ENCODE measurements around the gene ADGRG6. TPM values are rescaled to one million over a fixed set of nuclear protein-coding genes. Genes with fewer than 3 reads are reported as not detected.
"Not testable (repeated sequence)": the region's sequence is repeated elsewhere in the genome, so short reads cannot be mapped to it uniquely, and the experiment has no call there.

Gene ADGRG6
- total RNA-seq, 1 donor from 2014 or later = 3.8 TPM

DNA sequence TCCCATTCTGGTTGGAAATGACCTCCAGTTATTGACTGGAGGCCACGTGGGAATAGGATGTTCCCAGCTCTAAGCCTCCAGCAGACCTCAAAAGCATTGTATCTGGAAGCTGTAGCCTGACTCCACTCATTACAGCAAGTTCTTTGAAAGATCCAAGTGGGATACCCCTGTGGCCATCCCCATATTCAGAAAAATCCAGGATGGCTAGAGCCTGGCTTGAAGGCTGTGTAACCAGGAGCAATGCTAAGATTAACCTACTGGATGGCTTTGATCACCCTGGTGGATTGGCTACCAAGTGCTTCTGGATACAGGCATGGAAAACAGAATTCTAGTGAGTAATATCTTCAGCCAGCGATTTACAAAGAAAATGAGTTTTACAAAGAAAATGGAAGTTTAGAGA is 151.2 kb downstream of the ADGRG6 start:
- ATAC-seq = no peak
- no peak for DNase-seq
- intact Hi-C loops (cut with micrococcal nuclease) = no loop called here

- ATAC-seq; DNase-seq; intact Hi-C loops (cut with micrococcal nuclease): not testable (repeated sequence)
Observed at GRCh38 chr6:142454196-142454595, 152.4 kb downstream of the ADGRG6 start.

- ATAC-seq; intact Hi-C loops (cut with micrococcal nuclease); DNase-seq: not testable (repeated sequence)
Observed at GRCh38 chr6:142454848-142455247, 153.0 kb downstream of the ADGRG6 start.

DNA sequence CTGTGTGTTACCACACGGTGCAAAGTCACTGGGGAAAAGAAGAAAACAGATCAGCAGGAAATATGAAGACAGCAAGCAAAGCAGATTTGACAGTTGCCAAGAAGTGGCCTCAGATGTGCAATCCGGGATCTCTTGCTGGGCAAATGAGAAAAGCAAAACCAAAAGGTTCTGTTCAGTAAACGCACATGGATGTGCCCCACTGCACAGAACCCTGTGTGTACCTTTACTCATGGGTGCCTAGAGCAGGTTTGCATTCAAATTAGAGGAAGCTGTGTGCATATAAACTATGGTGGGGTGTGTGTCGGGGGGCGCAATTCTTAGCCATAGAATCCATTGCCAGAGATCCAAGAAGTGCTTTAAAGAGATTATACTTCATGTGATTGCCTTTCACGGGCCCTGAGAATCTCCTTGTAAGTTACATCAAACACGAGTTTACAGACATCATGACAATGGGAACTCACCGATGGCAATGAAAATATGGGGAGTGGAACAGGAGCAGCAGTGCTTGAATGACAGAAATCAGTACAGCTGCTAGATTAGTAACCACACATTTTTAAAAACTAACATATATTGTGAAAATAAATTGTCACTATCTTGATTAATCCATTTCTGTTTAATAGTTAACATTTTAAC is 154.3 kb downstream of the ADGRG6 start:
- intact Hi-C loops (cut with micrococcal nuclease) = no loop called here
- DNase-seq = no peak
- no peak for ATAC-seq

- DNase-seq (no peak), ATAC-seq (no peak)
- intact Hi-C loops (cut with micrococcal nuclease) = no loop called here
Observed at GRCh38 chr6:142457638-142458406, 156.0 kb downstream of the ADGRG6 start.

- intact Hi-C loops (cut with micrococcal nuclease) = no loop called here
- no peak for ATAC-seq
- DNase-seq = no peak
Observed at GRCh38 chr6:142458836-142459235, 157.0 kb downstream of the ADGRG6 start.

DNA sequence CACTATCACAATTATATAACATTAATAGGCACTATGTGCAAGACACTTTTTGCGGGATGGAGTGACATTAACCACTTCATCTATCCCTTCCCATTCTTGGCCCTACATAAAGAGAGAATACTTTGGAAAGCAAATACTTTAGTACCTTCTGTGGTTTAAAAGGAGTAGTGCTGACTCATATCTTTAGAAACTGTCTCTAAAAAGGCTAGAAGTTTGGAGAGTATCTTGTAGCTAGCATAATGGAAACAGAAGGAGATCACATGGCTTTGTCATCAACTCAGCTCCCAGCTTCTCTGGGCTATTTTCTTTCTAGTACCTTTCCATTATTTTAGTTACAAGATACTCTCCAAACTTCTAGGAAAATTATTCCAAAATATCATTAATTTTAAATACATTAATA is 157.5 kb downstream of the ADGRG6 start:
- ATAC-seq (no peak), DNase-seq (no peak)
- intact Hi-C loops (cut with micrococcal nuclease) = no loop called here

GRCh38 chr6:142462260-142462659 is 160.5 kb downstream of the ADGRG6 start:
- ATAC-seq (no peak), DNase-seq (no peak)
- intact Hi-C loops (cut with micrococcal nuclease) = no loop called here

GRCh38 chr6:142463988-142464387 is 162.2 kb downstream of the ADGRG6 start:
- ATAC-seq = no peak

GRCh38 chr6:142469220-142469619 is 167.4 kb downstream of the ADGRG6 start:
- DNase-seq (no peak), ATAC-seq (no peak)
- intact Hi-C loops (cut with micrococcal nuclease) = no loop called here

More at GRCh38 chr6:142463988-142464387, 162.2 kb downstream of the ADGRG6 start:
- intact Hi-C loops (cut with micrococcal nuclease) = no loop called here
- DNase-seq = no peak

GRCh38 chr6:142470421-142470820 is 168.6 kb downstream of the ADGRG6 start:
- ATAC-seq (no peak), DNase-seq (no peak)
- intact Hi-C loops (cut with micrococcal nuclease) = no loop called here

GRCh38 chr6:142474531-142475289 is 172.9 kb downstream of the ADGRG6 start:
- ATAC-seq = no peak
- no peak for DNase-seq
- intact Hi-C loops (cut with micrococcal nuclease) = no loop called here

GRCh38 chr6:142476452-142476851 is 174.6 kb downstream of the ADGRG6 start:
- ATAC-seq (no peak), DNase-seq (no peak)
- intact Hi-C loops (cut with micrococcal nuclease) = no loop called here

- intact Hi-C loops (cut with micrococcal nuclease) = no loop called here
Observed at GRCh38 chr6:142478117-142478516, 176.3 kb downstream of the ADGRG6 start.

GRCh38 chr6:142481466-142481865 is 179.7 kb downstream of the ADGRG6 start:
- DNase-seq = no peak
- no peak for ATAC-seq
- intact Hi-C loops (cut with micrococcal nuclease) = no loop called here

More at GRCh38 chr6:142478117-142478516, 176.3 kb downstream of the ADGRG6 start:
- no peak for ATAC-seq
- DNase-seq = no peak

DNA sequence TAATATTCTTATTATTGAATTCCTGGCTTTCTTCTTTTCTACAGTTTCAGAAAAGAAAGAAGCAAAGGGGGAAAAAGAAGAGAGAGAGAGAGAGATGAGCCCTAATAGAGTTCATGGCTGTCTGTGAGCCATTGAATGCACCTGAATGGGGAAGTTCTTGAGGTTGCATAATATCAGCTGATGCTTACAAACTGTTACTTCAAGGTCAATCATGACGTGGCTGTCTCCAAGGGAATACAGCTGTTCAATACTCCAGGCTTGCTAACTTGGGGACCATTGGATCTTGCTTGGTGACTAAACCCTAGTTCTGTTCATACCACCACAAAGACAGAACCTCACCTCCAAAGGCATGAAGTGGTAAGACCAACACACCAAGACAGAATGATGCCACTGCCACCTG is 180.4 kb downstream of the ADGRG6 start:
- intact Hi-C loops (cut with micrococcal nuclease) = no loop called here
- DNase-seq = no peak
- ATAC-seq = no peak

DNA sequence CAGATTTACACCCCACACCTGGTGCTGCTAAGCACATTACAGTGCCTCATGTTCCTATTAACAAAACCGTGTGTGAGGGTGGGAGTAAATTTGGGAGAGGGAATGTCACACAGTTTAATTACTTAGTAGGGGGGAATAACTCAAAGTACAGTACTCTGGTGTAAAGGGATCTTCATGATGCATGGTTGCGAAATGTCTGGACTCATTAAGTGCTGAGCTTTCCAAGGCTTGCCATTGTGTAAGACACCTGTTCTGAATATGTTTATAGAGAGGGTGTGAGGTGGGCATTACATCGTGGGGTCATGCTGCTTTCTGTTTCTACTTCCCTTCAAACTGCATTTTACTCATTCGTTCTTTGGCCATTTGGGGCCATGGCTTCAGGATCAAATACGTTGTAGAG is 181.2 kb downstream of the ADGRG6 start:
- DNase-seq (no peak), ATAC-seq (no peak)
- intact Hi-C loops (cut with micrococcal nuclease) = no loop called here

DNA sequence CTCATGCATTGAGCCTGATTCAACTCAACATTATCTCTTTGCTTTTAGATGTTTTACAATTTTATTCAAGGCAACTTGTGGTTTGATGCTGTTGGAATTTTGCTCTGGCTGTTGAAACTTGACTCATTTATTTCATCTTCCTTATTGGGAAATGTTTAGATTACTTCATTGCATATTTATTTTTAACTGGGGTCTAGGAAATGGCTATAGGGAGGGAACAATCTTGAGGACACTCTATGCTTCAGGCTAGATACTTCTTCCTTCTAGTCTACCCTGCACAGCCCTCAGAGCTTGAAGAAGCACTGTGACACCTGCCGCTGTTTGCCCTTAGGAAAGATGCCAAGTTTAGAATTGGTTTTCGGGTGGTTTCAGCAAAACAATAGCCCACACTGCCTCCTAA is 183.4 kb downstream of the ADGRG6 start:
- no peak for DNase-seq
- no peak for ATAC-seq
- intact Hi-C loops (cut with micrococcal nuclease) = no loop called here

DNA sequence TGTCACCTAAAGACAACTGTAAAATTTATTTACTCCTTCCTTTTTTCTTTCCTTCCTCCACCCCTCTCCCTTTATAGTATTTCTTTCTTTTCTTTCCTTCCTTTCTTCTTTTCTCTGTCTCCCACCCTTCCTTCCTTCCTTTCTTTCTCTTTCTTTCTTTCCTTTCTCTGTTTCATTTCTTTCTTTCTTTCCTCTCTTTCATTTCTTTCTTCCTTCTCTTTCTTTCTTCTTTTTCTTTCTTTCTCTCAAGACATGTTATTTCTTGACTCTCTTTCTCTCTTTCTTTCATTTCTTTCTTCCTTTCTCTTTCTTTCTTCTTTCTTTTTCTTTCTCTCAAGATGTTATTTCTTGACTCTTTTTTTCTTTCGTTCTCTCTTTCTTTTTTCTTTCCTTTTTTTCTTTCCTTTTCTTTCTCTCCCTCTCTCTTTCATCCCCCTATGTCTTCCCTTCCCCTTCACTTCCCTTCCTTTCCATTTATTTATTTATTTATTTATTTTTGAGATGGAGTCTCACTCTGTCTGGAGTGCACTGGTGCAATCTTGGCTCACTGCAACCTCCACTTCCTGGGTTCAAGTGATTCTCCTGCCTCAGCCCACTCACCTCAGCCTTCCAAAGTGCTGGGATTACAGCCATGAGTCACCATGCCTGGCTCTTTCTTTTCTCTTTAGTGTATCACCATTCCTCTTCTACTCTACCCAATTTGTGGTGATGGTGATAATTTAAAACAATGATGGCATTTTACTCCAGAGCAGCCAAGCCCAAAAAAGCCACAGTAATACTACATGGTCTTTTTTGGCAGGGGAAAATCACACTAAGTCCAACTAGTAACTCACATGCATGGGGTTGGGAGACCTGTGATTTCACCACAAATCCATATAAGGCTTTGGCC is 188.2 kb downstream of the ADGRG6 start:
- intact Hi-C loops (cut with micrococcal nuclease) = no loop called here
- no peak for DNase-seq
- no peak for ATAC-seq

Data from left ventricle myocardium superior (tissue), 1 donor.